DMS79 (cell line): ENCODE results near the gene ATF3.

Experiments
- DNase-seq: peaks from one replicate; lab custom pipeline; 2025; lab: John Stamatoyannopoulos, UW

Gene ATF3

GRCh38 chr1:212609701-212610574, 1.4 kb downstream of the ATF3 start:
- peak; percentile 24 for DNase-seq

GRCh38 chr1:212610575-212610967, 2.0 kb downstream of the ATF3 start:
- no peak for DNase-seq

GRCh38 chr1:212611000-212611948, 2.7 kb downstream of the ATF3 start:
- no peak for DNase-seq

- DNase-seq: no peak
Measured at GRCh38 chr1:212612041-212612961, 3.7 kb downstream of the ATF3 start.

- DNase-seq: no peak
Measured at GRCh38 chr1:212613440-212614335, 5.1 kb downstream of the ATF3 start.

GRCh38 chr1:212614453-212615200, 6.1 kb downstream of the ATF3 start:
- no peak for DNase-seq

- no peak for DNase-seq
Measured at GRCh38 chr1:212615201-212615470, 6.6 kb downstream of the ATF3 start.

- DNase-seq: no peak
Measured at GRCh38 chr1:212618466-212619210, 10.1 kb downstream of the ATF3 start.

GRCh38 chr1:212620293-212620692, 11.7 kb downstream of the ATF3 start:
- no peak for DNase-seq

- DNase-seq: no peak
Measured at GRCh38 chr1:212621043-212621948, 12.7 kb downstream of the ATF3 start.

GRCh38 chr1:212621949-212622305, 13.4 kb downstream of the ATF3 start:
- DNase-seq: no peak

GRCh38 chr1:212622467-212622866, 13.9 kb downstream of the ATF3 start:
- no peak for DNase-seq

GRCh38 chr1:212622906-212623305, 14.3 kb downstream of the ATF3 start:
- DNase-seq: no peak

- no peak for DNase-seq
Measured at GRCh38 chr1:212623603-212624002, 15.0 kb downstream of the ATF3 start.

GRCh38 chr1:212624976-212625501, 16.5 kb downstream of the ATF3 start:
- no peak for DNase-seq

- no peak for DNase-seq
Measured at GRCh38 chr1:212625781-212626450, 17.4 kb downstream of the ATF3 start.

- no peak for DNase-seq
Measured at GRCh38 chr1:212628046-212628445, 19.5 kb downstream of the ATF3 start.
